ENCODE results near the gene NAB2.

Gene NAB2

DNA sequence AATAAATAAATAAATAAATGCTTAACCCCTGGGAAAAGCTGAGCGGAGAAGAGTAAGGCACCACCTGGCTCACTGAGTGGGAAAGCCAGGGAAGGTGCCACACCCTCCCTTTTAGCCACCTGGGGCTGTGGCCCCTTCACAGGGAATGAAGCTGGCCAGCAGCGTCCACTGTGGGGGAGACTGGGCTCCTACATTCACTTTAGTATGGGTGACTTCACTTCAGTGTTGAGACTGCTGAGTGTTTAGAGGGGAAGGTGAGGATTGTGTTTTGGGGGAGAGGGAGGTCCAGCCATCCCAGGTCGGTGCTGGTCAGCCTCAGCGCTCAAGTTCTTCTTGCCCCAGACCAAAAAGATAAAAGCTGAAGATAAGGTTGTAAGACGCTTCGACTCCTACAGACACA, 1.6 kb downstream of the NAB2 start:
- TF ChIP-seq, protein P1, sequence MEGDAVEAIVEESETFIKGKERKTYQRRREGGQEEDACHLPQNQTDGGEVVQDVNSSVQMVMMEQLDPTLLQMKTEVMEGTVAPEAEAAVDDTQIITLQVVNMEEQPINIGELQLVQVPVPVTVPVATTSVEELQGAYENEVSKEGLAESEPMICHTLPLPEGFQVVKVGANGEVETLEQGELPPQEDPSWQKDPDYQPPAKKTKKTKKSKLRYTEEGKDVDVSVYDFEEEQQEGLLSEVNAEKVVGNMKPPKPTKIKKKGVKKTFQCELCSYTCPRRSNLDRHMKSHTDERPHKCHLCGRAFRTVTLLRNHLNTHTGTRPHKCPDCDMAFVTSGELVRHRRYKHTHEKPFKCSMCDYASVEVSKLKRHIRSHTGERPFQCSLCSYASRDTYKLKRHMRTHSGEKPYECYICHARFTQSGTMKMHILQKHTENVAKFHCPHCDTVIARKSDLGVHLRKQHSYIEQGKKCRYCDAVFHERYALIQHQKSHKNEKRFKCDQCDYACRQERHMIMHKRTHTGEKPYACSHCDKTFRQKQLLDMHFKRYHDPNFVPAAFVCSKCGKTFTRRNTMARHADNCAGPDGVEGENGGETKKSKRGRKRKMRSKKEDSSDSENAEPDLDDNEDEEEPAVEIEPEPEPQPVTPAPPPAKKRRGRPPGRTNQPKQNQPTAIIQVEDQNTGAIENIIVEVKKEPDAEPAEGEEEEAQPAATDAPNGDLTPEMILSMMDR (IDR thresholded peaks at IDR 0.05): no peak
- Histone ChIP-seq H3K4me3 (peak overlapping the region; percentile 91 to 98), H3K27me3 (no peaks in the 10 kb centered on the region), H3K36me3 (peaks cover 33 to 41% (median 40%) of the 10 kb centered on the region in 3 donors), H3K9me3 (no peaks in the 10 kb centered on the region), H3K4me1 (peaks cover 8 to 61% (median 58%) of the 10 kb centered on the region in 4 donors), H3K27ac (peak overlapping the region; percentile 91 to 99)
- intact Hi-C loops (cut with DNase I; ENCODE audit: low total_unique reads): no loop called here
- DNase-seq: no peak

DNA sequence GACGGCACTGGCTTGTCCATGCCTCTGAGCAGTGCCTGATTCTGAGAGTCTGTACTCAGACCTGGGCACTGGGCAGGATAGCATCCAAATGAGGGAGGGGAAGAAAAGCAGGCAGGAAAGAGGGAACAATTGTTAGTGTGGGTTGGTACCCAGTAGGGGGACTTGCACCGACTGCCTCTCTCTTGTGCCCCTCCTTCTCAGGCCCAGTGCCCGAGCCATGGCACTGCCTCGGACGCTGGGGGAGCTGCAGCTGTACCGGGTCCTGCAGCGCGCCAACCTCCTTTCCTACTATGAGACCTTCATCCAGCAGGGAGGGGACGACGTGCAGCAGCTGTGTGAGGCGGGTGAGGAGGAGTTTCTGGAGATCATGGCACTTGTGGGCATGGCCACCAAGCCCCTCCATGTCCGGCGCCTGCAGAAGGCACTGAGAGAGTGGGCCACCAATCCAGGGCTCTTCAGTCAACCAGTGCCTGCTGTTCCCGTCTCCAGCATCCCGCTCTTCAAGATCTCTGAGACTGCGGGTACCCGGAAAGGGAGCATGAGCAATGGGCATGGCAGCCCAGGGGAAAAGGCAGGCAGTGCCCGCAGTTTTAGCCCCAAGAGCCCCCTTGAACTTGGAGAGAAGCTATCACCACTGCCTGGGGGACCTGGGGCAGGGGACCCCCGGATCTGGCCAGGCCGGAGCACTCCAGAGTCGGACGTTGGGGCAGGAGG, 2.2 kb downstream of the NAB2 start:
- no peaks in the 10 kb centered on the region for H3K27me3 ChIP-seq
- peak overlapping the region; percentile 91 to 98 for H3K4me3 ChIP-seq
- peak overlapping the region; percentile 91 to 99 for H3K27ac ChIP-seq
- no peaks in the 10 kb centered on the region for H3K9me3 ChIP-seq
- H3K4me1 ChIP-seq: peaks cover 8 to 59% (median 52%) of the 10 kb centered on the region in 4 donors
- H3K36me3 ChIP-seq: peaks cover 39 to 46% (median 46%) of the 10 kb centered on the region in 3 donors
- peak; percentile 65 to 86 for DNase-seq
- intact Hi-C loops (cut with DNase I; ENCODE audit: low total_unique reads): no loop called here
- TF ChIP-seq, protein P1 (IDR thresholded peaks at IDR 0.05): peak in 1 of 2 experiments; percentile 30

DNA sequence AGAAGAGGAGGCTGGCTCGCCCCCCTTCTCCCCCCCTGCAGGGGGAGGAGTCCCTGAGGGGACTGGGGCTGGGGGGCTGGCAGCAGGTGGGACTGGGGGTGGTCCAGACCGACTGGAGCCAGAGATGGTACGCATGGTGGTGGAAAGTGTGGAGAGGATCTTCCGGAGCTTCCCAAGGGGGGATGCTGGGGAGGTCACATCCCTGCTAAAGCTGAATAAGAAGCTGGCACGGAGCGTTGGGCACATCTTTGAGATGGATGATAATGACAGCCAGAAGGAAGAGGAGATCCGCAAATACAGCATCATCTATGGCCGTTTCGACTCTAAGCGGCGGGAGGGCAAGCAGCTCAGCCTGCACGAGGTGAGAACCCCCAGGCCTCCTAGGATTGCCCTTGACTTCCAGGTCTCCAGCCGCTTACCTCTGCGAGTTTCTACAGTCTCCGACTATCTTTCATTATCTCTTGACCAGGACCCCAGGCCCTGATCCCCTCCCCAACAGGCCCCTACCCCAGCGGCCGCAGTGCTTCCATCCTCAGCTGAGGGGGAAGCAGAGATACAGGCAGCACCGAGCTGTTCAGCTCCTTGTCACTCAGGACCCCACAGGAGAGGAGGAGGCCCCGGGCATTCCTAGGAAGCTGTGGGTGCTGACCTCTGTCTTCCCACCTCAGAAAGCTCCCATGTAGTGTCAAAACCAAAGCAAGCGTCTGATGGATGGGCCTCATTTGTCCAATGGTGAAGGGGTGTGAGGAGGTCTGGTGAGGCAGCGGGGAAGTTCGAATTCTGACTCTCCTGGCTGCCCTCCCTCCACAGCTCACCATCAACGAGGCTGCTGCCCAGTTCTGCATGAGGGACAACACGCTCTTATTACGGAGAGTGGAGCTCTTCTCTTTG, 3.0 kb downstream of the NAB2 start:
- H3K9me3 ChIP-seq: no peaks in the 10 kb centered on the region
- H3K27me3 ChIP-seq: no peaks in the 10 kb centered on the region
- peaks cover 8 to 62% (median 48%) of the 10 kb centered on the region in 4 donors for H3K4me1 ChIP-seq
- peaks cover 45 to 55% (median 54%) of the 10 kb centered on the region in 3 donors for H3K36me3 ChIP-seq
- TF ChIP-seq, protein P1 (IDR thresholded peaks at IDR 0.05): no peak
- peak overlapping the region in 1 of 2 donors; percentile 98 for H3K4me3 ChIP-seq
- peak overlapping the region; percentile 91 to 99 for H3K27ac ChIP-seq
- intact Hi-C loops (cut with DNase I; ENCODE audit: low total_unique reads): no loop called here
- no peak for DNase-seq

DNA sequence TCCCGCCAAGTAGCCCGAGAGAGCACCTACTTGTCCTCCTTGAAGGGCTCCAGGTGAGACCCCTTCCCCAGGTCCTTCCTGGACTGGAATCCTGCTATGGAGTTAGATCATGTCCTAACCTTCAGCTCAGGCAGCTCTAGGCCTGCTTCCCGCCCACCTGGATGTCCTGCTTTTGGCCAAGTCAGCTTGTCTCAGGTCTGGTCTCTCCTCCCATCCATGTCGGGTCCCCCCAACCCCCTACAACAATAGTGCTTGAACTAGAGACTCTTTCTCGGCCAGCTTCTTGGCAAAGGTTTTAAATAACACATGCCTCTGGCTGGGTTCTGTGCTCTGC, 3.6 kb downstream of the NAB2 start:
- DNase-seq: no peak
- Histone ChIP-seq H3K4me3 (no peak overlapping the region), H3K27ac (peak overlapping the region; percentile 91 to 99), H3K9me3 (no peaks in the 10 kb centered on the region), H3K36me3 (peaks cover 48 to 61% (median 59%) of the 10 kb centered on the region in 3 donors), H3K27me3 (no peaks in the 10 kb centered on the region), H3K4me1 (peaks cover 8 to 62% (median 48%) of the 10 kb centered on the region in 4 donors)
- TF ChIP-seq, protein P1 (IDR thresholded peaks at IDR 0.05): no peak
- intact Hi-C loops (cut with DNase I; ENCODE audit: low total_unique reads): no loop called here

DNA sequence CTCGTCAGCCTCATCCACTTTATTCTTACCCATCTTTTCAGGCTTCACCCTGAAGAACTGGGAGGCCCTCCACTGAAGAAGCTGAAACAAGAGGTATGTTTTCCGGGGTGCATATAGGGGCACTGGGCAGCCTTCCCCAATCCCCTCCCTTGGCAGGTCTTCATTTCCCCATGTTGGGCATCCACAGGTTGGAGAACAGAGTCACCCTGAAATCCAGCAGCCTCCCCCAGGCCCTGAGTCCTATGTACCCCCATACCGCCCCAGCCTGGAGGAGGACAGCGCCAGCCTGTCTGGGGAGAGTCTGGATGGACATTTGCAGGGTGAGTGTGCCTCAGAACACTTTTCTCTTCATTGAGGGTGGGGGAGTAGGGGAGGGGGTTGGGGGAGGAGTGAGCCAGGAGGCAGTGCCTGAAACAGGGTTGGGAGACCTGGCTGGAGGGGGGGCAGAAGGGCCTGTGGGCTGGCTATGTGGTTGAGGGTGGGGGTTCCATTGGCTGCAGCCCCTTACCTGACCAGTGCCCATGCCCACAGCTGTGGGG, 4.0 kb downstream of the NAB2 start:
- Histone ChIP-seq H3K27ac (peak overlapping the region; percentile 91 to 99), H3K4me3 (peak overlapping the region in 1 of 2 donors; percentile 1), H3K4me1 (peaks cover 8 to 62% (median 48%) of the 10 kb centered on the region in 4 donors), H3K9me3 (no peaks in the 10 kb centered on the region), H3K36me3 (peaks cover 50 to 65% (median 64%) of the 10 kb centered on the region in 3 donors), H3K27me3 (no peaks in the 10 kb centered on the region)
- intact Hi-C loops (cut with DNase I; ENCODE audit: low total_unique reads): no loop called here
- no peak for DNase-seq
- TF ChIP-seq, protein P1 (IDR thresholded peaks at IDR 0.05): no peak

Measured in tibial artery (tissue), 4 donors.